AG09309 (cell line): ENCODE data around the gene SH3BP2.

ENCODE experiments used
- DNase-seq: peaks from one replicate; pipeline ENCODE4 v3.0.0-alpha.2; 2010; ENCODE audit warnings: low read depth
- H3K4me3 ChIP-seq: 2 replicates; pipeline ENCODE4 v1.5.1; 2011; ENCODE audit warnings: mild to moderate bottlenecking, low read depth, low read length, moderate library complexity; ENCODE audit not compliant: control insufficient read depth
- TF ChIP-seq, protein P1 (sequence below): IDR thresholded peaks from 2 replicates; pipeline ENCODE4 v1.5.1; 2011; ENCODE audit warnings: mild to moderate bottlenecking, low read depth, low read length, inconsistent platforms; ENCODE audit not compliant: insufficient read depth, control insufficient read depth; ENCODE audit errors: missing control alignments

SH3BP2 gene

DNA sequence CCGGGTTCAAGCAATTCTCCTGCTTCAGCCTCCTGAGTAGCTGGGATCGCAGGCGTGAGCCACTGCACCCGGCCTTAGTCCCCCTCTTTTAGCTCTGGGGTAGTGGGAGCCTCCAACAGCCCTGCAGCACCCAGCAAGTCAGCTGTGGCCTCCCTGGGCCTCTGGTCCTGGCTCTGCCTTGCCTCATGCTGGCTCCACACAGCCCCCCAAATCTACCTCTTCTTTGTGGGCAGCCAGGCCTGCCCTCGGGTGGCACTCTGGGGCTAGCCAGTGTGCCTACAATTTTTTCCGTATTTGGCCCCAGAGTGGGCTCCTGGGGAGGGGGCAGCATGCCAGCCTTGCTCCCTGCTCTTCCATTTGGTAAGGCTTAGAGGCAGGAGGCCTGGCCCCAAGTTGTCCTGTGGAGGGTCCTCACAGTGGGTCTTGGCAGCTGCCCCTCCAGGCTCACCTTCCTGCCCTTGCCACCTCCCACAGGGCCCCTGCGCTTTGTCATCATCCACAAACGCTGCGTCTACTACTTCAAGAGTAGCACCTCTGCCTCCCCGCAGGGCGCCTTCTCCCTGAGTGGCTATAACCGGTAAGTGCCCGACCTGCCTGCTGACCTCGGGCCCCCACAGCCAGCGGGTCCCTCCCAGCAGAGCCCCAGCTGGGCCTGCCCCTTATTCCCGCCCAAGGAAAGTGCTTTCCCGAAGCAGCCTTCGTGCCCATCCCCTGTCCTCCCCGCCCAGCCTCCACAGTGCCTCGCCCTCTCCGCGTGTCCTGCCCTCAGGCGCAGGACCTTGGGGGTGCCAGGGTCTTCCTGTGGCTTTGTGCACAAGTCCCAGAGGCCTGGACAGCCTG, 29.8 kb downstream of the SH3BP2 start:
- no peak overlapping the region for H3K4me3 ChIP-seq
- TF ChIP-seq, protein P1, sequence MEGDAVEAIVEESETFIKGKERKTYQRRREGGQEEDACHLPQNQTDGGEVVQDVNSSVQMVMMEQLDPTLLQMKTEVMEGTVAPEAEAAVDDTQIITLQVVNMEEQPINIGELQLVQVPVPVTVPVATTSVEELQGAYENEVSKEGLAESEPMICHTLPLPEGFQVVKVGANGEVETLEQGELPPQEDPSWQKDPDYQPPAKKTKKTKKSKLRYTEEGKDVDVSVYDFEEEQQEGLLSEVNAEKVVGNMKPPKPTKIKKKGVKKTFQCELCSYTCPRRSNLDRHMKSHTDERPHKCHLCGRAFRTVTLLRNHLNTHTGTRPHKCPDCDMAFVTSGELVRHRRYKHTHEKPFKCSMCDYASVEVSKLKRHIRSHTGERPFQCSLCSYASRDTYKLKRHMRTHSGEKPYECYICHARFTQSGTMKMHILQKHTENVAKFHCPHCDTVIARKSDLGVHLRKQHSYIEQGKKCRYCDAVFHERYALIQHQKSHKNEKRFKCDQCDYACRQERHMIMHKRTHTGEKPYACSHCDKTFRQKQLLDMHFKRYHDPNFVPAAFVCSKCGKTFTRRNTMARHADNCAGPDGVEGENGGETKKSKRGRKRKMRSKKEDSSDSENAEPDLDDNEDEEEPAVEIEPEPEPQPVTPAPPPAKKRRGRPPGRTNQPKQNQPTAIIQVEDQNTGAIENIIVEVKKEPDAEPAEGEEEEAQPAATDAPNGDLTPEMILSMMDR, result no peak
- DNase-seq, result no peak

DNA sequence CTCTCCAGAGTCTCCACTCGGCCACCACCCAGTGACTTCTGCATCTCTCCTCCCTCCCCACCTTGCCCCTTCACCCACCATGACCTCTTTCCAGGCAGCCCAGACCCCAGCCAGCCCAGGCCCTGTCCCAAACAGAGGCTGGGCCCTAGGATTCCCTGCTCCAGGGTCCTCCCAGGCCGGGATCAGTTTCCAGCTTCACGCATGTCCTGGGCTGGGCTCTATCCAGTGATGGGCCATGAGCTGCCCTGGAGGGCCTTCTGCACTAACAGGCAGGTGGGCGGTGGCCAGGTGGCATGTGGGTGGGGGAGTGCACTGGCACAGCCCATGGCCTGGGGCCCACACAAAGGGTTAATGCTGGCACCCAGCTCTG, 30.4 kb downstream of the SH3BP2 start:
- TF ChIP-seq, protein P1, result no peak
- H3K4me3 ChIP-seq, result no peak overlapping the region
- no peak for DNase-seq

DNA sequence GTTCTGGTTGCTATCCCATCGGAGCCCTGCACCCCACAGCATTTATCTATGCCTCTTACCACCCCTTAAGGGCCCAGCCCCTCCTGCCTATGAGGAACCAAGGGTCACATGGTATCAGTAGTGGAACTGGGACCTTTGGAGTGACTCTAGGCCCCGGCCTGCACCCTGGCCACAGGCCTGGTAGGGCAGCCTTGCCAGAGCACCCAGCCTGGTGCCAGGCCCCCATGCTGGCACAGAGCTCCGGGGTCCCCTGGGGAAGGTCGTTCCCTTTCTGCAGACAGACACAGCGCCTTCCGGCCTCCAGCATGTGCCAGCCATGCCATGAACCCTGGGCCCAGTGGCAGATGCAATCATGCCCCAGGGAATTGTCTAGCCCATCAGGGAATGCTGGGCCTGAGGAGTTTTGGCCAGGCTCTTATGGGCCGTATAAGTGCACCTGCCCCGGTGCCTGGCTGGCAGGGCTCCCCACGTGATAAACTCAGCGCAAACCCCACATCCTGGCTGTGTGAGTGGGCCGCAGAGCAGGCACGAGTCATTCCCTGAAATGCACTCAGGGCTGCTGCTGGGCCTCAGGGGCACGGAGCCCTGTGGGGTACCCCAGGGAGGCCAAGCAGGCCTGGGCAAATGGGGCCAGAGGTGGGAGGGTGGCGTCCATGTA, 30.9 kb downstream of the SH3BP2 start:
- TF ChIP-seq, protein P1, result no peak
- DNase-seq, result no peak
- no peak overlapping the region for H3K4me3 ChIP-seq

DNA sequence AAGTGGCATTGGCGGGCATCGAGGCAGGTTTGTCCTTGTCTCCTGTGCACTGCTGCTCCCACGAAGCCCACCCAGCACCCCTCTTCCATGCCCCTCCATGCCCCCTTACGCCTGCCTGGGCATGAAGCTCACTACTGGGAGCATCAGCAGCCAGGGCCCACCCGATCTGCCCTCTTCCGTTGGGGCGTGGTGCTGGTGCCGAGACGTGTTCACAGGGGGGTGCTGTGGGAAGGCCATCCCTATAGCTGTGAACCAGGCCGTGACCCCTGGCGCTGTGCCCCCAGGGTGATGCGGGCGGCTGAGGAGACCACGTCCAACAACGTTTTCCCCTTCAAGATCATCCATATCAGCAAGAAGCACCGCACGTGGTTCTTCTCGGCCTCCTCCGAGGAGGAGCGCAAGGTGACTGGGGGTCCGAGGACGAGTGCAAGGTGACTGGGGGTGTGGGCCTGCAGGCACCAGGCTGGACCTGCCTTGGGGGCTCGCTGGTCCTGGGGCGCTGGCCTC, 31.5 kb downstream of the SH3BP2 start:
- H3K4me3 ChIP-seq, result no peak overlapping the region
- DNase-seq, result no peak
- TF ChIP-seq, protein P1, result no peak

DNA sequence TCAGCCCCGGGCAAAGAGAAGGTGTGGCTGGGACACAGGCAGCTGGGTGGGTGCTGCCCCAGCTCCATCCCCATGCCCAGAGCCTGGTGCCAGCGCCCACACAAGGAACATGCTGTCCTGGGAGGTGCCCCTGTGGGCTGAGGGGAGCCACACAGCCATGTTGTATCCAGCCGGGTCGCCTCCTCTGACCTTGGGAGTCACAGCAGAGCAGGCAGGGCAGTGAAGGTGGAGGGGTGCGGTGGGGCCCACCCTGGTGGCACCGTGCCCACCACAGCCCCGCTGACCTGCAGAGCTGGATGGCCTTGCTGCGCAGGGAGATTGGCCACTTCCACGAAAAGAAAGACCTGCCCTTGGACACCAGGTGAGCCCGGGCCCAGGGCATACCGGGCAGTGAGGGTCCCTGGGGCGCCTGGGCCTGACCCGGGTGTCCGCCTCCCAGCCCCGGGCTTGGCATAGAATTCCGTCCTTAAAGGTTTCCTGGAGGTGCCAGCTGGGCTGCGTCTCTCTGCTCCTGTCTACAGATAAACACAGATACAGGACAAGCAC, 32.0 kb downstream of the SH3BP2 start:
- DNase-seq, result no peak
- TF ChIP-seq, protein P1, result no peak
- H3K4me3 ChIP-seq, result no peak overlapping the region

DNA sequence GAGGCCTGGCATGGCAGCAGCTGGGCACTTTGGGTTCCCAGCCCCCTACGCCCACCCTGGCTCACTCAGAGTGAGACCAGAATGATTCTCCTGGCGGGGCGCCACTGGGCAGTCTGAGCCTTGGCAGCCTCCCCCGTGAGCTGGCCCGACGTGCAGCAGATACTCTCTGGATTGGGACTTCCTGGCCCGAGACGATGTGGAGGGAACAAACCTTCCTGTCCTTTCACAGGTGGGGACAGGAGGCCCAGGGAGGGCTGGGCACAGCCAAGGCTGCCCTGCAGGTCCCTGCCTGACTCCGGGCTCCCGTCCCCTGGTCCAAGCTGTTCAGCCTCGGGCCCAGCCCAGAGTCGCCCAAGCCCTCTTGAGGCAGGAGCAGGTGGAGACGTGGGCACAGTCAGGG, 32.9 kb downstream of the SH3BP2 start:
- H3K4me3 ChIP-seq, result no peak overlapping the region
- TF ChIP-seq, protein P1, result no peak
- DNase-seq, result no peak
